Stimulated activated CD4-positive, alpha-beta T cell treated with anti-CD3 and anti-CD28 coated beads, Interleukin-12 subunit alpha, Interleukin-12 subunit beta, amount 100 ng/mL, for 48 hours (primary cell): ENCODE measurements around the gene TNFRSF8.

Experiments used
- DNase-seq, 3 donors: peaks; one replicate each; pipeline ENCODE4 v3.0.0-alpha.2; 2020; ENCODE audit warnings: low read depth in 2 of 3, low spot score in 1 of 3

Gene TNFRSF8

DNA sequence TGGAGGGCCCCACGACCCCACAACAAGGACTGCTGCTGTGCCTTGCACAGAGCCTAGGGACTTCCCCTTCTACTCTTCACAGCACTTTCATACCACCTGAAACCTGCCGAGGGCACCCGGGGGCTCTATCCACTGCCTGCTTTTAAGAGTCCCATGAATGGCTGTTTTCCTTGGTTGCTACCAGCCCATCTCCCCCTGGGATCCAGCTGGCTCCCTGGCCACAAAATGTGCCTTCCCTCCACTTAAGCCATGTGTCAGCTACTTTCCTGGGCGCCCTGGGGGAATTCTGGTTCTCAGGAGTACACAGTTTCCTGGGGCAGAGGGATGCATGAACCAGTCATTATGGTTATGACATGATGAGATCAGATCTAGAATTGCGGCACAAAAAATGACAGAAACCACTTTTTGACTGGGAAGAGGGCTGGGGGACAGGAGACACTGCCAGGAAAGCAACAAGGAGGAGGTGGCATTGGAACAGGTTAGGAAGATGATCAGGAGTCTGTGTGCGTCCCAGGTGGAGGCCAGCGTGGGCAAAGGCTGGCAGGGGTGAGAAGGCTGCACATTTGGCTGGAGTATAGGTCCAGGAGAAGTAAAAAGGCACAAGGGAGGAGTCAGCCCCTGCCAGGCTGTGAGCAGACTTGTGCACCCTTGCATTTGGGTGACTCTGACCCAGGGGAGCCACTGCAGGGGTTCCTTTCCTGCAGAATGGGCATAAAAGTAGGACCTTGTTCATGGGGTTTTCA lies 3.2 kb upstream of the TNFRSF8 start:
- peak in 1 of 3 donors; percentile 48 for DNase-seq

GRCh38 chr1:12060500-12060899 lies 2.6 kb upstream of the TNFRSF8 start:
- no peak for DNase-seq

DNA sequence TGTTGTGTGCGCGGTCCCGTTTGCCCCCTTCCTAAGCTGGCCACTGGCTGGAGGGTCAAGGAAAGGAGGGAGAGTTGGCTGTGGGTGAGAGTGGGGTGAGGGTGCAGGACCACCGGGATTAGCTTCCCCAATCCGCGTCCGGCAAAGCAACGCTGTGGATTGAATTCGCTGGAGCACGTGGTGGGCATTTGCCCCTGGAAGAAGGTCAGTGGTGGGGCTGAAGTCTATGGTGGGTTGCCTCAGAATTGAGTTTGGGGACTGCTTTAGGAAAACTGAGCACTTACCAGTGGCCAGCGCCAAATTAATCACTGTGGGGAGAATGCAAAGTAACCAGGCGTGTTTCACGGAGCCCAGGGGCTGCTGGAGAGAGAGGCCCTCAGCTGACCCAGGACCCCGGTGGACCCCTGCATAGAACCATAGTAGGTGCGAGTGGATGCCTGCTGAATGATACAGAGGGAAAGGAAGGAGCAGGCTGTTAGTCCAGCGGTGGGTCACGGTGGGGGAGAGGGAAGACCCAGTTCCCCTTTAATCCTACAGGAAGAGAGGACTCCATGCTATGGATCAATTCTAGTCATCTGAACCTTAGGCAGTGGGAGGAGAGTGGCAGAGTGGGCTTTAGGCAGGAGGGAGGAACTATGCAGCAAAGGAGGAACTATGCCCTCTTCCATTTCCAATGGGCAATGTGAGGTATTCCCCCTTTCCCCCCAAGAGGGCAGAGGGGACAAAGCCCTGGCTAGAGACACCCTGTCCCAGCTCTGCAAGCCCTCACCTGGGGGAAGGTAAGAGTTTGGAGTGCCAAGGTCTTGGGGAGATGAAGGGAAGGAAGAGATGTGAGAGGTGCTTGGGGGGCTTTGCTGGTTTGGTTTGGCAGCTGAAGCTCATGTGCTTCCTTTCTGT lies 1.2 kb downstream of the TNFRSF8 start:
- DNase-seq = no peak

DNA sequence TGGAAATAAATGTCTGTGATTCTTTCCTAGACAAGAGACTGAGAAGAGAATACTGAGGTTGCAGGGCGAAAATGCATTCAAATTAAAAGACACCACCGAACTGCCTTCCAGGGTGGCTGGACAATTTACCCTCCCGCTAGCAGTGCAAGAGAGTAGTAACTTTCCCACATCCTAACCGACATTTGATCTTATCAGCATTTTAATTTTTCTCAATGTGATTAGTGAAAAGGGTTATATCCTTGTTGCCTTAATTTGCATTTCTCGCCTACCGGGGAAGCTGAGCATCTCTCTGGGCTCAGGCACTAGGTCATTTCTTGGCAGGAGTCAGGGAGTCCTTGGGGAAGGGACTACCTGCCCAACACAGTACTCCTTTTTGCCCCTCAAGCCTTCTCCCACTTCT lies 2.8 kb downstream of the TNFRSF8 start:
- DNase-seq = no peak

DNA sequence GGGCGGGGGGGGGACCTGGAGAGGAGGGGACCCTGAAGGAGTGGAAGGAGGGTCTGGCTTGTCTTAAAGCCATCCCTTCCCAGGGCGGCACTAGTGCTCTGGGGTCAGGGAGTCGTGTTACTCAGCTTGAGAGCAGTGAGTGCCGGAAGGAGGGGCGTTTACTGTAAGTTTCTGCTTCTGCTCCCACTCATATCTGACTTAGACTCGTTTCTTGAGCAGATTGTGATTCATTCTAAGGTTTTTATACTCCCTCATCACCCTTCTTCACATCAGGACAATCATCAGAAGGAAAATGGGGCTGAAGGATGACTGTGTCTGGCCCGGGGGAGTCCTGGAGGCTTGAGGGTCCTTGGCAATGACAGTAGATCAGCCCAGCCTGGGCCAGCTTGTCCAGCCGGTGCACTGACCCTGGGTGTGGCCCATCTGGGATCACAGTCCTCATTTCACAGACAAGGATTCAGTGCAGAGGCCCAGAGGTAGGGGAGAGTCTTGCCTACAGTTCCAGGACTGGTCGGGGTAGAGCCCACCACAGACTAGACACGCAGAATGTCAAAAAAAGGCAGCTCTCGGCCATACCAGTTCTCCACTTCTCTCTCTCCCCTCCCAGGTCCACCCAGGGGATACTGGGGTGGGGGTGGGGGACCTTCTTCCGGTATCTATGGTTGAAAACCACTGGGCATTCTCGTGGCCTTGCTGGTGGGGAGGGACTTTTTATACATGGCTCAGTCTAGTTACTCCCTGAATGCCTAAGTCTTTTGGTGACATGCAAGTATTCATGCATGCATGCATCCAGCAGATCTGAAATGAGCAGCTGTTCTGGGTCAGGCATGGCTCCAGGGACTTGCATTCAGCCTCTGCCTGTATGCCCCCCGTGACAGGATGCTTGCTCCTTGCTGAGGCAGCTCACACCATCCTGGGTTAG lies 5.1 kb downstream of the TNFRSF8 start:
- DNase-seq = peak; percentile 60 to 66 (median 62)

DNA sequence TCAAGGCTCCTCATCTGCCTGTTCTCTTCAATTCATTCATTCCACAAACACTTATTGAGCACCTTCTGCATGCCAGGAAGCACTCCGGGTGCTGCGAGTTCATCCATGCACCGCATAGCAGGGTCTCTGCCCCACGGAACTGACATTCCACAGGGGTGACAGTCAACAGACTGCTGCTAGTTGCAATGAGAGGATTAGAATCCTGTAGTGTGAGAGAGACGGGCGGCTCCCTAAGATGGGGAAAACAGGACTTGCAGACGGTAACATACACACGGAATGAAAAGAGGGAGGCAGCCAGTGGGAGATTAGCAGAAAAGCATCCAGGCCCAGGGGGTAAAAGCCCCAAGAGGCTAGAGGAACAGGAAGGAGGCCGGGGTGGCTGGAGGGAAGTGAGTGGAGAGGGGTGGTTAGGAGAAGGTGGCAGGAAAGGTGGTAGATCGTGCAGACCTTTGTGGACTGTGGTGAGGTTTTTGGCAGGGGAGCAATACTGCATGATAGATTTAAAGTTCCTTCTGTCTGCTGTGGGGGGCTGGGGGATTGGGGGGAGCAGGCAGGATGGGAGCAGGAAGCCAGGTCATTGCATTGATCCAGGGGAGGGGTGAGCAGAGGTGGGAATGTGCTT lies 6.6 kb downstream of the TNFRSF8 start:
- DNase-seq = no peak

- no peak for DNase-seq
Observed at GRCh38 chr1:12071892-12072291, 8.8 kb downstream of the TNFRSF8 start.

DNA sequence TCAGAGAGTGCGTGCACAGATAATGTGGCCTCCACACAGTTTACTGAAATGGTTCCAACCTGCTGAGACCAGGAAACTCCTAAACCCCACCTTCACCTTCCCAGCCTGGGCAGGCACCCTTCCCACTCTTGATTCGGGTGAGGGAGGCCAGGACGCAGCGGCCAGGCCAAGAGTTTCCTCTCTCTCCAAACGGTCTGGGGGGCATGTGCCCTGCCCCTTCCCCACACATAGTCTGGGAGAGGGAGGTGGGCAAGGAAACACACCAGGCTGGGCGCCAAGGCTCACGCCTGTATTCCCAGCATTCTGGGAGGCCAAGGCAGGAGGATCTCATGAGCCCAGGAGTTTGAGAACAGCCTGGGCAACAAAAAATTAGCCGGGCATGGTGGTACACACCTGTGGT lies 9.6 kb downstream of the TNFRSF8 start:
- DNase-seq = no peak

DNA sequence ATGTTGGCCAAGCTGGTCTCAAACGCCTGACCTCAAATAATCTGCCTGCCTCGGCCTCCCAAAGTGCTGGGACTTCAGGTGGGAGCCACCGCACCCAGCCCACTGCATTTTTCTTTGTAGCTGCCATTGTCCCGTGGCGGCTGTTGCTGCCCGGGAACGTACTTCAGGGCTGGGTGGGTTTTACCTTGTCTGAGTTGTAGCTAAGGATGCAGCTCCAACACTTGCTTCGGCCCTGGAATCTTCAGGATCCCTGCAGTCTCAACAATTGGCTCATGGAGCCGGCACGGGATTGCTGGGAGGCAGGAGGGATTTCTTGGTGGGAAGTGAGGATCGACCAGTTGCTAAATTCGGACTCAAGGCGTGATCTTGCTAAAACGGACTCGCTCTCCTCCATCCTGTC lies 10.7 kb downstream of the TNFRSF8 start:
- DNase-seq = no peak

DNA sequence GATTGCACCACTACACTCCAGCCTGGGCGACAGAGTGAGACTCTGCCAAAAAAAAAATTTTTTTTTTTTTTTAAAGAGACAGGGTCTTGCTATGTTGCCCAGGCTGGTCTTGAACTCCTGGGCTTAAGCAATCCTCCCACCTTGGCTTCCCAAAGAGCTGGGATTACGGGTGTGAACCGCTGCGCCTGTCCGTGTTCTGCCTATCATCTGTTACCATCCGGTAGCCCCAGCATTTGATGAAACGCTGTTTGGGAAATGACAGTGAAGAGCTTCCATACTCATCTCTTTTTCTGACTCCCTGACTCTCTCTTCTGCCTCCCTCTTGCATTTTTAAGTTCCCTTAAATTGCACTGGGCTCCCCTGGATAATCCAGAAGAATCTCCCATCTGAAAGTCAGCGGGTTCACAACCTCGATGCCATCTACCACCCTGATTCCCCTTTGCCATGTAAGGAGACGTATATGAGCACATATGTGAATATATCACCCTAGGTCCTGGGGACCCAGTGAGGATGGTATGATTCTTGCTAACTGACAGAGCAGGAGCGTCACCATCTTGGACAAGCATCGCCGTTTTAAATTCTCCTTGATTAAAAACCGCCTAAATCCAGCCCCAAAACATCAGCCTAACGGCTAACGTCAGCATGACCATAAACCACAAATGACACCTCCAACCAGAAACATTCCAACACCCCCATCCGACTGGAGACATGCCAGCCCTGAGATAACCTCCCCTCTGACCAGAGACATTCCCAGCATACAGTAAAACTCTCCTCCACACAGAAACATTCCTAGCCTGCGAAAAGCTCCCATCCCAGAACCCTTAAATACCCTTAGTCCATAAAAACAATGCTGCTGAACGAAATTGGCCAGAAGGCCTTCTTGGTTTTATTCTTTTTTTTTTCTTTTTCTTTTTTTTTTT lies 12.4 kb downstream of the TNFRSF8 start:
- DNase-seq = no peak

DNA sequence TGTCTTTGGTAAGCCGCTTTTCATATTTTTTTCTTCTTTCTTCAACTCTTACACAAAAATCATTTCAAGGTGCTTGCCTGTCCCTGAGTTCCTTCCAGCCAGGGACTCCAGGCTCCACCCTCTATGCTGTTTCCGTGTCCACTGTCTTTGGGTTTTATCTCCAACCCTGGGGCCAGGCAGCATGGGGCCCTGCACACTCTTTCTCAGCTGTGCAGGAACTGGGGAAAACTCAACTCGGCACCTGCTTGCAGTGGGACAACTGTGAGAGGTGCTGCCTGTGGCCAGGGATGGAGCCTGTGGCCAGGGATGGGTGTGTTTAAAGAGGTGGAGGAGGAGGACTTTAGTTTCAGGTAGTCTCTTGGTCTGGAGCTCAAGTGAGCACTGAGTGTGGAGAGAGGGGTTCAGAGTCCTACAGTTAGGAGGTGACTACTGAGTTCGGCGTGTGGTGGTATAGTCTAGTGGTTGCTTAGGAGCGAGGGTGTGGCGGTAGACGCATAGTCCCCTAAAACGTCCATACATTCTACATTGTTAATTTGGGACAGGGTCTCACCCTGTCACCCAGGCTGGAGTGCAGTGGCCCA lies 13.4 kb downstream of the TNFRSF8 start:
- DNase-seq = no peak

- DNase-seq = no peak
Observed at GRCh38 chr1:12078575-12078937, 15.5 kb downstream of the TNFRSF8 start.

- peak in 2 of 3 donors; percentile 44 to 64 for DNase-seq
Observed at GRCh38 chr1:12078938-12079861, 16.1 kb downstream of the TNFRSF8 start.

DNA sequence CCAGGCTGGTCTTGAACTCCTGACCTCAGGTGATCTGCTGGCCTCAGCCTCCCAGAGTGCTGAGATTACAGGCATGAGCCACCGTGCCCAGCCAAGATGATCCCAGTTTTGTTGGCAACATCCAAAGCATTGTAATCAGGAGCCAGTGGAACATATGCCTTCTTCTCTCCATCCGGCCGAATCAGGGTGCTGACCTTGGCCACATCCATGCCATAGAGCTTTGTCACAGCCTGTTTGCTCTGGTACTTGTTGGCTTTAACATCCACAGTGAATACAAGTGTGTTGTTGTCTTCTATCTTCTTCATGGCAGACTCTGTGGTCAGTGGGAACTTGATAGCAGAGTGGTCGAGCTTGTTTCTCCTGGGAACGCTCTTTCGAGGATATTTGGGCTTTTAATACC lies 17.1 kb downstream of the TNFRSF8 start:
- DNase-seq = no peak

DNA sequence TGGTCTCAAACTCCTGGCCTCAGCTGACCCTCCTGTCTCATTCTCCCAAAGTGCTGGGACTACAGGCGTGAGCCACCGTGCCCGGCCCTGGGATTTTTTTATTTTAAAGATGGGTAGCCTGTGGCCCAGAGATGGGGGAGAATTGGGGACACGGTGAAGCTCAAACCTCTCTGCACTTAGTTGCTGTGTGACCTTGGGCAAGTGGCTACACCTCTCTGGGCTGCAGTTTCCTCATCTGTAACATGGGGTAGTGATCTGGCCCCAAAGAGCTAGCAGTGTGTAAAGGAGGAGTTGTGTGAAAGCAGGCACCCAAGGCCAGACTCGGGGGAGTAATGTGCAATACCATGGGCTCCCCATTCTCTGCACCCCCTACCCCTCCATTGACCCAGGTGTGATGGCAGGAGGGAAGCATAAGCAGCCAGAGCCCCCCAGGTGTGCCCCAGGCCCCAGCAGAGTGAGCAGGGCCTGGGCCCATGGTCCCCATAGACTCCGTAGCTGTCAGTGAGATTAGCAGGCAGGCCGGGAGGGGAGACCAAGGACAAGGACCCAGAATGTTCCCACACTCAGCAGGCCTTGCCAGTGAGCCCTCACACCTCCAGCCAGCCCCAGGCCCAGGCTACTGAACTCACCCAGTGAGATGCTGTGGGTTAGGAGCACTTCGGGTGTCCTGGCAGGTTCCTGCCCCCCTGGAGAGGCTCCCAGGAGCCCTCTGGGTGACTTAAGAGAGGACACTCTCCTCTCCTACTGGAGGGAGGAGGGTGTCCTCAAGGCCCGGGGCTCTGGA lies 17.9 kb downstream of the TNFRSF8 start:
- DNase-seq = no peak

DNA sequence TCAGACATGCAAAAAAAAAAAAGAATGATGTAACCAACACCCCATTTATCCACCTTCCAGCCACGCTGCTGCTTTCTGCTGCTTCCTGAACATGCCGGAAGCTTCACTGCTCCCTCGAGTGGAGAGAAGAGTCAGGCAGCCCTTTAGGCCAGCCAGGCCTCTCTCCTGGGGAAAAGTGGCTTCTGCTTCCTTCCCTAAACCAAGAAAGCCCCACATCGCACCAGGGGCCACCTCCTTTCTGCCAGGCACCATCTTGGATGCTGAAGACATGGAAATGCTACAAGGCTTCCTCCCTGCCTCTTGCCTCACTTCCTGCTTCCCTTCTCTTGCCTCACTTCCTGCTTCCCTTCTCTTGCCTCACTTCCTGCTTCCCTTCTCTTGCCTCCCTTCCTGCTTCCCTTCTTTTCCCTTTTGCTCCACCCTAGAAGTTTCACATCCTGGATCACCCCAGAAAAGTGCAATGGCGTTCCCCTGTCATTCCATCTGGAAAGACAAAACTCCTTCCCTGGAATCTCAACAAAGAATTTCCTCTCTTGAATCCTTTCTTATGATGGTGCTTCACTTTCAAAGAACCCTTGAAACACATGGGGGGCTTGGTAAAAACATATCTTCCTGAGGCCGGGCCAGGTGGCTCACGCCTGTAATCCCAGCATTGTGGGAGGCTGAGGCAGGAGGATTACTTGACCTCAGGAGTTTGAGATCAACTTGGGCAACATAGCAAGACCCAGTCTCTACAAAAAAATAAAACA lies 18.7 kb downstream of the TNFRSF8 start:
- DNase-seq = no peak

DNA sequence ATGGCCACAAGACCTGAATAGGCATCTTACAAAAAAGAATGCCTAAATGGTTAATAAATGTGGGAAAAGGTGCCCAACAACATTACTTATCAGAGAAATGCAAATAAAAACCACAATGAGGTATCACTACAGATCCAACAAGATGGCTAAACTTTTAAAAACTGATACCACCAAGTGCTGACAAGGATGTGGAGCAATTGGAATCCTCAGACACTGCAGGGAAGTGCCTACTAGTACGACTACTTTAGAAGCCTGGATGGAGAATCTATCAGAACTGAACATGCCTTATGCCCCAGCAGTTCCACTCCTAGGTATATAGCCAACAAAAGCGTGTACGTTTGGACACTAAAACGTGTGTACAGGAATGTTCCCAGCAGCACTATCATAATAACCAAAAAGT lies 19.9 kb downstream of the TNFRSF8 start:
- no peak for DNase-seq
